DMS153 treated with DMSO at 0.1 percent for 48 hours (cell line): ENCODE data around the gene NEMP2.
A peak's percentile ranks its signal among the peaks of the same experiment; 100 is the strongest.
"Not testable (repeated sequence)": the region's sequence is repeated elsewhere in the genome, so short reads cannot be mapped to it uniquely, and the experiment has no call there.

Experiments used
- DNase-seq: peaks from one replicate; lab custom pipeline; 2025; ENCODE audit not compliant: unreplicated experiment; lab: John Stamatoyannopoulos, UW

The NEMP2 gene

DNA sequence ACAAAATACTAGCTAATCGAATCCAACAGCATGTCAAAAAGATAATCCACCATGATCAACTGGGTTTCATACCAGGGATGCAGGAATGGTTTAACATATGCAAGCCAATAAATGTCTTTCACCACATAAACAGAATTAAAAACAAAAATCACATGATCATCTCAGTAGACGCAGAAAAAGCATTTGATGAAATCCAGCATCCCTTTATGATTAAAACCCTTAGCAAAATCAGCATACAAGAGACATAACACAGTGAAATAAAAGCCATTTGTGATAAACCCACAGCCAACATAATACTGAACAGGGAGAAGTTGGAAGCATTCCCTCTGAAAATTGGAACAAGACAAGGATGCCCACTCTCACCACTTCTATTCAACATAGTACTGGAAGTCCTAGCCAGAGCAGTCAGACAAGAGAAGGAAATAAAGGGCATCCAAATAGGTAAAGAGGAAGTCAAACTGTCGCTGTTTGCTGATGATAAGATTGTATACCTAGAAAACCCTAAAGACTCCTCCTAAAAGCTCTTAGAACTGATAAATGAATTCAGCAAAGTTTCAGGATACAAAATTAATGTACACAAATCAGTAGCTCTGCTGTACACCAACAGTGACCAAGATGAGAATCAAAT lies 39.8 kb downstream of the NEMP2 start:
- DNase-seq: not testable (repeated sequence)

DNA sequence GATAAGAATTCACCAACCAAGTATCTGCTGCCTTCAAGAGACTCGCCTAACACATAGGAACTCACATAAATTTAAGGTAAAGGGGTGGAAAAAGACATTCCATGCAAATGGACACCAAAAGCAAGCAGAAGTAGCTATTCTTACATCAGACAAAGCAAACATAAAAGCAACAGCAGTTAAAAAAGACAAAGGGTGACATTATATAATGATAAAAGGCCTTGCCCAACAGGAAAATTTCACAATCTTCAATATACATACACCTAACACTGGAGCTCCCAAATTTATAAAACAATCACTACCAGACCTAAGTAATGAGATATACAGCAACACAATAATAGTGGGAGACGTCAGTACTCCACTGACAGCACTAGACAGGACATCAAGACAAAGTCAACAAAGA lies 41.4 kb downstream of the NEMP2 start:
- DNase-seq: no peak

DNA sequence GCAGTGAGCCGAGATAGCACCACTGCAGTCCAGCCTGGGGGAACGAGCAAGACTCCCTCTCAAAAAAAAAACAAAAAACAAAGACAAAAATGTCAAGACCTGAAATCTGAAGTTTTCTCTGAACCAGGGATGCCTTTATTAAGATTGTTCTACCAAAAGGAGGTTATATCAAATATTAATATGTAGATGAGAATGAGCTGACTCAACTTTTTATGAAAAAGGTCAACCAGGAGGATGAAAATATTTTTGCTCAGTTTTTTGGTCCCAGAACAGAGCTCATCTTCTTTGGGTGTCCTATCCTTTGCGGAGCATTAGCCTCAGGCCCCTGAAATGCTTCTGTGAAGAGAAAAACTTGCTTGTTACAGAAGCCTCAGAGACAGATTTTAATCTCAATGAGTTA lies 44.0 kb downstream of the NEMP2 start:
- DNase-seq: no peak

DNA sequence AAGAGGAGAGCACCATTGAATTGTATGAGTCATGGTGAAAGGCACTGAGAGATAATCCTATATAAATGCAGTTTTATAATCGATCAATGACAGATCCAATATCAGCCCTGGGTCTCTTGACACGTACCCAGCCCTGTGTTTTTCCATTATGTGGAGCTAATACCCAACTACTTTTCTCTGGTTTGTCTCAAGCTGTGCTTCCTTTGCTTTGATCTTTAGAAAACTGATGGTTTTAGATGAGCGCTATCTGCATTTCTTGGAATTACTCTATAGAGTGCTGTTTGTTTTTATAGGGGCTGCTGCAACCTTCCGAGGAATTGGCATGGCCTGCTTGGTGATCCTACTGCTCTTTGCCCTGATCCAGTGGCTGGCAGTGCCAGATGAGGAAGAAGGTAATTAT lies 45.0 kb downstream of the NEMP2 start:
- DNase-seq: no peak

DNA sequence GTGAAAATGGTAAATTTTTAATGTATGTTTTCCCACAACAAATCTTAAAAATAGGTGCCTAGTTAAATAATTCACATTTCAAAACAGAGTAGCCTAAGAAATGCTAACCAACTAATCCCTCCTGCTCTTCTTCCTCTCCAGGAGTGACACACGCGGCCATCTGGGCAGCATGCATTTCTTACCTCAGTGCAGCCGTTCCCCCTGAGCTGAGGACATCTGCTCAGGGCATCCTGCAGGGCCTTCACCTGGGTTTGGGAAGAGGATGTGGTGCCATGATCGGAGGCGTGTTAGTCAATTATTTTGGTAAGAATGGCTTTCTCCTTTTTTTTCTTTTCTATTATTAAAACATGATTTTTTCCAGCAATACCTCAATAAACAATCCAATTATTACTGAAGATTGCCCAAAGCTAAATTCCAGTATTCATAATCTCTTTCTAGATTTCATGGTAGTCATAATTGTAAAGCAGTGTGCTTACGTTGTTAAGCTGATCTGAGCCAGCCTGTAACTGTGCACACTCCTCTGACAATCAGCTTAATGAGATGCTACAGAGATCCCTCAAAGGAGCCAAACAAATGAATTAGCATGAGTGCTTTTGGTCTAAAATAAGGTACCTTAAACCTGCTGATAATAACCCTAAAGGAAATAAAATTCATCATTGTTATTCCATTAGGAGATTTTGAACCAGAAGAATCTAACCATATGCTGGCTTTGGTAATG lies 45.8 kb downstream of the NEMP2 start:
- DNase-seq: no peak

DNA sequence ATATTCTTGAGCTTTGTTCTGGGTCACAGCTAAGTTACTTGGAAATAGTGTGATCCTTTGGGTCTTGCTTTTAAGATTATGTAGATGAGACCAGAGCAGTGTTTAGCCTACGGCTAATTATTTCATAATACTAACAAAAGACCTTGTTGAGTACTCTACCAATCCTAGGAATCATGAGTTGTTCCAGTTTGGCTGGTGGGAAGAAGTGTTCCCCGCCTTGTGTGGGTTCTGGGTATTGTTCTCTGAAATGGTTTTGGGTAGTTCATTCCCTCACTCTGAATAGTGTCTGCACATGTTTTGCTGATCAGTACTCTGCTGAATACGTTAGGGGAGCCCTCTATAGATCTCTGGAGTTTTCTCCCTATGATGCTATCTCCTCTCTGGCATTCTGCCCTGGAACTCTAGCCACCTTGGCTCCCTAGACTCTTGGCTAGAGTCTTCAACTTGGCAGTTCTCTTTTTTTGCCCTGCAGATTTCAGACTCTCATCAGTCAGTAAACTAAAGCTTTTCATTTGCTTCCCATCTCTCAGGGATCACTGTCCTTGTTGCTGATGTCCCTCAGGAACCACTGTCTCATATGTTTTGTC lies 48.4 kb downstream of the NEMP2 start:
- DNase-seq: no peak

DNA sequence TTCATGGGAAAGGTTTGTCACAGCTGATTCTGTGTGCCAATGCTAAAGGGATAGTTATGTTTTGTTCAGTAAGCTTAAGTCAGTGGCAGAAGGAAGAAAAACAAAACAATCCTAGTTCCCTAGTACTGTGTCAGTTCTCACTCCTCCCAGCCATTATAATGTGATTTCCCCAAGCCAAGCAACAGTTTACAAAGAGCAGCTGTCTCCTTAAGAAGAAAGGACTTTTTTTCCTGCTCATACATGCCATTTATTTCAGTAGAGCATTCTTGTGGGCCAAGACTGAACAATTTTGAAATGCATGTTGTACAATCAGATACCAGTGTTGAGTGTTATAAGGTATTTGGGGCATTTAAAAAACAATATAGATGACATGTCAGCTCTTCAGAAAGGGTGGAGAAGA lies 52.1 kb downstream of the NEMP2 start:
- DNase-seq: no peak

DNA sequence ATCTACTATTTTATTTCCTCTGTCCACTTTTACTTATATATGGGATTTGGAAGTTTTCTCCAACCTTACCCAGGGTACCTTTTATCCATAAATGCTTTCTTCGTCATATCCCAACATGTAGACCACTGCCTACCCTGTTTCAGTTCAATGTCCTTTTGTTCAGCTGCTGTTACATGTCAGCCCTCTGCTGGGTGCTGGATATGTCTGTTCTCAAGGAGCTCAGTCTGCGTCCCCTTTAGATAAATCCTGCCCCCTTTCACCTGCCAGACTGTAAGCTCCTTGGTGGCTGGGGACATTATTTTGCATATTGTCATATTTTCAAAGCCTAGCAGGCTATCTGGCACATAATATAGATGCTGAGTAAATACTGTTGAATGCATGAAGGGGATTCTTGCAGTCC lies 53.2 kb downstream of the NEMP2 start:
- DNase-seq: no peak

DNA sequence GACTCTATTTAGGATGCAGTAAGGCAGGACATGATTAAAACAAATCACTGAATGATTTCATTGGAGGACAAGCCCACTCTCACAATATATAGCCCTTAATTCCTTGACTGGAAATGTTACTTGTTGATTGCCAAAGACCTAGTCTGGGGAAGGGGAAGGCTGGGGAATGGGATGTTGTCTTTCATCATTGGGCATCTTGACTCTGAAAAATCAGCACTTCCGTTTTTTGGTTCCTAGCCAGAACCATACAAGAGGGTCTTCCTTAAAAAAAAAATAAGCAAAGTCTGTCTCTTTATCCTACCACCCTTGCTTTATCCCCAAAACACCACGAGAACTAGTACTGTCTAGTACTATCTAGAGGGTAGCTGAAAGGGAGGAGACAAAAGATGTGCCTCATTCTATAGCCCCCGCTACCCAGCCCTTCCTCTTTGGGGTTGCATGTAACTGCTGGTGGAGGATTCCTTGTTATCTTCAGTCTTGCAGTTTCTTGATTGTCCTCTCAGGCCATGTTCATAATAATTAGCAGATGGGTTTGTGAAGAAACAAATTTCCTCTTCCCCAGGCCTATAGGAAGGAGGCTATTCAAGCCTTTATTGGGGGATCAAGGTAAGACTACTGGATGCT lies 55.8 kb downstream of the NEMP2 start:
- no peak for DNase-seq

DNA sequence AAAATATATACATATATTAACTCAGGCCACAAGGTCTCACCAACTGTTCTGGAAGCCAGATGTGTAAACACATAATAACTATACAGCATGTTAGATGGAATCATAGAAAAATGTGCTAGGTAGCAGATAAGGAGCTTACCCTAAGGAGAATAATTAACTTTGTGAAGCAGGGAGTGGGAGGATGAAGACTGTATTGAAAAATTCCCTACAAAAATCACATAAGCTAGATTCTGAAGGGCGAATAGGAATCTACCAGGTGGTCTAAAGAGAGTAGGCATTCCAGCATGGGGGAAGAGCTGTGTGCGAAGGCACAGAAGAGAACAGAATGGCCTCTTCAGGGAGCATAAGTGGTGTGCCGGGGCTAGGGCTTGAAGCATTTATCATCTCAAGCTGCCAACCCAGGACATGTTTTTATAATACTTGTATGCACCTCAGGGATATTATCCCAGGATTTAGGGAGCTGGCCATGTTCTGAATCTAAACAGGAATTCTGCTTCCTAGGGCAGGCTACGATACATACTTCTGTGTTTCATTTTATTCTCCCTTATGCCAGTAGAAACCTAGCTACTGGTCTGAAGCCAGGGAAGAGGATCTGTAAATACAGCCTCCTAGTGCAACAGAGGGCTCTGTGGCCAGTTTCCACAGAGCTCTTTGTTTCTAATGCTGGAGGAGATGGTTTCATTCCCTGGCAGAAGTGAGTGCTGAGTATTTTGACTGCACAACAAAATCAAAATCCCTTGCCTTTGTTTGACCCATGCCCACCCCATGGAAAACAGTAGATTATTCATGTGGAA lies 56.7 kb downstream of the NEMP2 start:
- DNase-seq: peak; percentile 66

DNA sequence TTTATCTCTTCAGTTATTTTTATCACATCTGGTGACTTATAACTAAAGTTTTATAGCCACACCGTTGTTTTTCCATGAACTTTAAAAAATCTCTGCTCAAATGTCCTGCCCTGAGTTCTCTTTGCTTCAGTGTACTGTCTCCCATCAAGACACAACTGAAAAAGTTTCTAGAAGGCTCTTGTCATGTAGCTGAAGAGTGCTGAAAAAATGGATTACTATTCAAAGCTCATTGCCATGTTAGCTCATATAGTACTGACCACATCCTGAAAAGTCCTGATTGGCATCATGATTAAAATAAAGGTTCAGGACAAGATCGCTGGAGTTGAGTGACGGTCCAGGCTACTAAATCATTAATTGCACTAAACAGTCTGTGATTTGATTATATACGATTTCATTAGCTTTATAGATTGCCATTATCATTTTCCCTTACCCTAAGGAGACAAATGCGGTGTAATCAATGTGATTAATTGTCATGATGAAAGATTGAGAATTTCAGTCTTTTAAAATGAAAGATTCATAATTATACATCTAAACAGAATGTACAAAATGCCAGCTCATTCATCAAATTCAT lies 64.2 kb downstream of the NEMP2 start:
- no peak for DNase-seq

DNA sequence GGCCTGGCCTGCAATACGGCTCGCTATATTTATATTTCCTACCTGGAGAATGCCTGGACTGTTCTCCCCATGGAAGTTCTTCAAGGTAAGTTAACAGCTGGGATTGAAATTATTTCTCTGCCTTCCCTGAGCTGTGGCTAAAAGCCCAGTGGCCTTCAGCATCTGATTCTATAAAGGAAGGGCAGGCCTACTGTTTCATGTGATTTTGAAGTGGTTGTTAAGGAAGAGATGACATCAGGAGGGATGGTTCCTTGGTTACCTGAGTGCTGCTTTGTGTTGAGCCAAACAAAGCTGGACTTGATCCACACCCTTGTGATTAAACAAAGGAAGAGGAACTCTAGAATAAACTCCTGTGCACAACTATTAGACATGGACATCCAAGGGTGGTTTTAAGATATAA lies 64.8 kb downstream of the NEMP2 start:
- DNase-seq: peak; percentile 94

DNA sequence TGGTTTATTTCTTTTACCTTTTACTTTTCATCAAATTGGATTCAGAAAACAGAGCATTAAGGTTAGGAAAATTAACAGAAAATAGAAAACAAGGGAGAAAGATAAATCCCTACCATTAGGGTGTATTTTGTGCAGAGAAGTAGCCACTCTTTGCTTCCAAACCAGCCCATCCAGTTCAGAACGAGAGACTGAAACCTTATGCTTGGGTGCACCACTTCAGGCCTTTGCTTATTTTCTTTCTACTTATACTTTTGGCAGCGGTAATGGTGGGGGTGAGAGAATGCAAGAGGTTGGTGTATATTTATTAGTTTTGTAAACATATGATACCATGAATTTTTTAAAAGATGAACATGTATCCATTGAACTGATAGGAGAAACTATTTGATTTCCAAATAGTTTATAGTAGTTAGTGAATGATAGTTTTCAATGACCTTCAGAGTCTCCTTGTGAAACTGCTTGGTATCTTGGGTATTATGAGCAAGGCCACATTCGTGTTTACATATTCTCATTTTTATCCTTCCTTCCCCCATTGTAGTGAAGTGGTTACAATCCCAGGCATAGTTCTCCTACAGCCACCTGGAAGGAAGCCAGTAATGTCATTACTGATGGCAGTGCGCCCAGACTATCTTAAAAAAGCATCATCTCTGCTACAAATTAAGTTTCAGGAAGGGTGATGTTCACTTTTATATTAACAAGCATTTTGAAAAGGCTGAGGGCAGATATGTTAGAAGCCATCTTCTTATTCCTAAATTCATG lies 65.5 kb downstream of the NEMP2 start:
- DNase-seq: peak; percentile 96

DNA sequence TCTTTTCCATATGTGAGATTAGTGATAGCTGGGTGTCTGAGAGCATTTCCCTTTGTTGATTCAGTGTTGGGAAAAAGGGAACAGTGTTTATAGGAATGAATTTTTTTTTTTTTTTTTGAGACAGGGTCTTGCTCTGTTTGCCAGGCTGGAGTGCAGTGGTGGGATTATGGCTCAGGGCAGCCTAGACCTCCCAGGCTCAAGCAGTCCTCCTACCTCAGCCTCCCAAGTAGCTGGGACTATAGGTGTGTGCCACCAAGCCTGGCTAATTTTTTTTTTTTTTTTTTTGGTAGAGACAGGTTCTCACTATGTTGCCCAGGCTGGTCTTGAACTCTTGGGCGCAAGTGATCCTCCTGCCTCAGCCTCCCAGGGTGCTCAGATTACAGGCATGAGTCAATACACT lies 66.2 kb downstream of the NEMP2 start:
- DNase-seq: not testable (repeated sequence)

DNA sequence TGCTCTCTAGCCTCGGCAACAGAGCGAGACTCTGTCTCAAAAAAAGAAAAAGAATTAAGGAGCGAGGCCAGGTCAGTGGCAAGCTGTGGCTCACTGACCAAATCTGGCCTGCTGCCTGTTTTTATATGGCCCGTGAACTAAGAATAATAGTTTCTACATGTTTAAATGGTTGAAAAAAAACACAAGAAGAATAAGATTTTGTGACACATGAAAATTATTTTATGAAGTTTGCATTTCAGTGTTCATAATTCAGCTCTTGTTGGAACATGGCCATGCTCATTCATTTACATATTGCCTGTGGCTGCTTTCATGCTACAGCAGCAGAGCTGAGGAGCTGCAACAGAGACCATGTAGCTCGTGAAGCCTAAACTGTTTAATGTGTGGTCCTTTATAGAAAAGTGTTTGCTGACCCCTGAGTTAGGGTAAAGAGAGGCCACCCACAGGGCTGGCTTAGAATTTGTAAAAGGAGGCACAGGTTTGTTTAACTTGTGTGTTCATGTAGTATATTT lies 66.9 kb downstream of the NEMP2 start:
- no peak for DNase-seq

DNA sequence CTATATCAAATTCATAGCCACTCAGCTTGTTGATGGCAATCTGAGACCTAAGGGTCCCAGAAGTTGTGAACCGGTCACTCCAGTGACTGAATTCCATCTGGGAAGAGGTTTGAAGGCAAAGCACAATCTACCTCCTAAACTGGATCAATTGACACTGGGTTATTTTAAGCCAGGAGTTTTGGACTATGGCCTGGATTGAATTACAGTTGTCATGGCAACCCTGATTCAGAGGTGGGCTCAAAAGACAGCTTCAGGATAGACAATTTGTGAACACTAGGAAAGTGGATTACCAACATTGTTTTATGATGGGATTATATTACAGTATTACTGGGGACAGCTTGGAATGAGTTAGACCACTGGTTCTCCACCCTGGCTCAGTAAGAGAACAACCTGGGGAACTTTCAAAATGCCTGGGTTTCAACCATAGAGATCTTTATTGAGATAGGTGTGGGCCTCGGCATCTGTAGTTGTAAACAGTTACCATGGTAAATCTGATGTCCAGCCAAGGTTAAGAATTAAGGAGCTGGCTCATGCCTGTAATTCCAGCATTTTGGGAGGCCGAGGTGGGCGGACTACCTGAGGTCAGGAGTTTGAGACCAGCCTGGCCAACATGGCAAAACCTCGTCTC lies 67.6 kb downstream of the NEMP2 start:
- no peak for DNase-seq

DNA sequence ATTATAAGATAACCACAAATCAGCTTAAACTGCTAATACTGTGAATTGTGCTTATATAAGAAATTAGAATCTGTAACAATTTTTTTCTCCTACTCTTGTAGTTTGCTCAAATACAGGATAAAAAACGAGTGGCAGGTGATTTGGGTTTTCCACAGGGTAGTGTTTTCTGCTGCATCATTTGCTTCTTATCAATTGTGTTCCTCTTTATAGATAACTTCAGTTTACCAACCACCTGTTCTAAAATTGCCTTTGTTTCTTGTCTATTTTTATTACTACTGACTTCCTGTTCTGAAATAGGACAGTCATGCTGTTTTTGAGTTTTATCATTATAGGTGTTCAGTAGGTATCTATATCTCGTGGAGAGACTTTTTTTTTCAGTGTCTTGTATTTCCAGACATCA lies 69.5 kb downstream of the NEMP2 start:
- DNase-seq: no peak

DNA sequence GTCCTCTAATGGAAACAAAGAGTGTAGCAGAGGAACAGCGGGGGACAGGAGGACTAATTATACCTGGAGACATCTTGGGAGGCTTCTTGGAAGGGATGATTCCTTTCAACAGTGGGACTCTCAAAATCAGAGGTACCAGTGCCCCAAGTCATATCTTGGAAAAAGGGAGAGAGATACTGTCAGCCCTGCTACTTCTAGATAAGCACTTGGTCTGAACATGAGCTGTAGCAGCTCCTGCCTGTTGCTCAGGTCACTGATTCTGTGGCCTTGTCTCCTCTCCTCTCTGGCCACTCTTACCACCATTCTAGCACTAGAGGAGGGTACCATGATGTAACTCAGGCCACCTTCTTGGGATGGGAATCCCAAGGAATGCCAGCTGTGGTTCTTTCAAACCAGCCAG lies 71.9 kb downstream of the NEMP2 start:
- no peak for DNase-seq

DNA sequence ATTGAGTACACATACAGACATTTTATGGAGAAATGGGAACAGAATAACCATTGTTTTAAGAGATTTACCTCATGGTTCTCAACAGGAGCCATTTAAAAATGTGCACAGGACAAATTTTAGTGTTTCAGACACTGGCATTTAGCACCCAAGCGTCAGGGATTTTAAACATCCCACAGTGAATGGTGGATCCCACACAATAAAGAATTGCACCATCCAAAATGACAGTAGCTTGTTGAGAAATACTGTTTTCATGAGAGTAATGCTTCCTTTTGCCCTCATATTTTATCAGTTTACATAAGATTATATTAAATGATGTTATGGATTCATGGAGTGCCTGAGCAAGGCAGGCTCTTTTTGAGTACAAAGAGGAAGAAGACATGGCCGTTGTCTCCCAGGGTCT lies 72.3 kb downstream of the NEMP2 start:
- no peak for DNase-seq

DNA sequence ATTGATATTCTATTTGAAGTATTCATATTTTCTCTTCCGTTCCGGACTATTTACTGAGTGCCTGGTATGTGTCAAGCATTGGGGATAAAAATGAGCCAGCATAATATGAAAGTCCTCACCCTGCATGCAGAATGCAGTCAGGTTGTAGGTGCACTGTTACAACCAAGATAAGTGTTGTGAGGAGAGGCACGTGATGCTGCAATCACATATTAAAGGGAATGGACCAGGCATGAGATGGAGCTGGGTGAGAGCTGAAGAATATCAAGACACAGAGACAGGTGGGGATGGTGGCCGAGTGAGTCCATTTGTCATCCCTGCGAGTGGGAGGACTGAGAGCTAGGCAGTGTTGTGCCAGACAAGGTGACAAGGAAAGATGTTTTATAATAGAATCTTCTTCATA lies 74.0 kb downstream of the NEMP2 start:
- DNase-seq: no peak
